SK-N-SH treated with all-trans-retinoic acid at 6 μM for 48 hours (cell line): ENCODE measurements around the gene NINJ1.

Source experiments
- ATAC-seq: fragments of 200-7000 bp; cut with Tn5 transposase; 3 replicates; pipeline ENCODE4 v1.9.1; 2020; ENCODE audit warnings: mild to moderate bottlenecking, moderate library complexity
- BACH2 ChIP-seq: fragments of 250-450 bp; sonication (Bioruptor Pico); IDR thresholded peaks from 2 replicates; pipeline ENCODE4 v1.9.0; 2021; ENCODE audit warnings: mild to moderate bottlenecking, borderline replicate concordance
- CREB5 ChIP-seq: fragments of 250-450 bp; sonication (Bioruptor Pico); IDR thresholded peaks from 2 replicates; pipeline ENCODE4 v1.5.1; 2020; ENCODE audit warnings: low read depth, mild to moderate bottlenecking, moderate library complexity
- CSDC2 ChIP-seq: fragments of 250-450 bp; sonication (Bioruptor Pico); IDR thresholded peaks from 2 replicates; pipeline ENCODE4 v1.5.0; 2020; ENCODE audit warnings: mild to moderate bottlenecking, moderate library complexity
- CSRNP3 ChIP-seq: fragments of 250-450 bp; sonication (Bioruptor Pico); IDR thresholded peaks from 2 replicates; pipeline ENCODE4 v1.5.1; 2021; ENCODE audit warnings: mild to moderate bottlenecking, moderate library complexity
- ESRRG ChIP-seq: fragments of 250-450 bp; sonication (Bioruptor Pico); IDR thresholded peaks from 2 replicates; pipeline ENCODE4 v1.6.1; 2021; ENCODE audit warnings: mild to moderate bottlenecking
- GLIS3 ChIP-seq: fragments of 250-450 bp; sonication (Bioruptor Pico); IDR thresholded peaks from 2 replicates; pipeline ENCODE4 v1.5.0; 2020; ENCODE audit warnings: mild to moderate bottlenecking, moderate library complexity
- ISL1 ChIP-seq: fragments of 250-450 bp; sonication (Bioruptor Pico); IDR thresholded peaks from 2 replicates; pipeline ENCODE4 v2.1.2; 2022; ENCODE audit warnings: mild to moderate bottlenecking, moderate library complexity
- OSR1 ChIP-seq: fragments of 250-450 bp; sonication (Bioruptor Pico); IDR thresholded peaks from 2 replicates; pipeline ENCODE4 v1.8.0; 2022; ENCODE audit warnings: moderate library complexity, mild to moderate bottlenecking, inconsistent platforms
- PATZ1 ChIP-seq: fragments of 250-450 bp; sonication (Bioruptor Pico); IDR thresholded peaks from 2 replicates; pipeline ENCODE4 v1.8.0; 2020; ENCODE audit warnings: mild to moderate bottlenecking, moderate library complexity, borderline replicate concordance
- POU6F1 ChIP-seq: fragments of 250-450 bp; sonication (Bioruptor Pico); IDR thresholded peaks from 2 replicates; pipeline ENCODE4 v1.8.0; 2021; ENCODE audit warnings: low read depth, mild to moderate bottlenecking, moderate library complexity, borderline replicate concordance
- RARB ChIP-seq: fragments of 250-450 bp; sonication (Bioruptor Pico); IDR thresholded peaks from 2 replicates; pipeline ENCODE4 v1.8.0; 2021; ENCODE audit warnings: mild to moderate bottlenecking, moderate library complexity
- SNAI2 ChIP-seq: fragments of 250-450 bp; sonication (Bioruptor Pico); IDR thresholded peaks from 2 replicates; pipeline ENCODE4 v1.5.0; 2020; ENCODE audit warnings: mild to moderate bottlenecking, moderate library complexity
- TCF4 ChIP-seq: fragments of 250-450 bp; sonication (Bioruptor Pico); IDR thresholded peaks from 2 replicates; pipeline ENCODE4 v1.8.0; 2021; ENCODE audit warnings: mild to moderate bottlenecking, moderate library complexity, borderline replicate concordance
- TOX ChIP-seq: fragments of 250-450 bp; sonication (Bioruptor Pico); IDR thresholded peaks from 2 replicates; pipeline ENCODE4 v1.8.0; 2021; ENCODE audit warnings: mild to moderate bottlenecking, moderate library complexity, borderline replicate concordance
- ZC3H10 ChIP-seq: fragments of 250-450 bp; sonication (Bioruptor Pico); IDR thresholded peaks from 2 replicates; pipeline ENCODE4 v1.5.1; 2021; ENCODE audit warnings: mild to moderate bottlenecking, moderate library complexity
- ZFP3 ChIP-seq: fragments of 250-450 bp; sonication (Bioruptor Pico); IDR thresholded peaks from 2 replicates; pipeline ENCODE4 v1.5.0; 2020; ENCODE audit warnings: mild to moderate bottlenecking, moderate library complexity
- ZNF565 ChIP-seq: fragments of 450-650 bp; formaldehyde crosslinking; conservative IDR thresholded peaks from 2 replicates; pipeline ENCODE4 v1.5.0; 2020; ENCODE audit warnings: low read depth, mild to moderate bottlenecking, moderate library complexity
- ZNF70 ChIP-seq: fragments of 450-650 bp; formaldehyde crosslinking; IDR thresholded peaks from 2 replicates; pipeline ENCODE4 v1.5.0; 2020; ENCODE audit warnings: mild to moderate bottlenecking, moderate library complexity
- ZNF8 ChIP-seq: fragments of 450-650 bp; formaldehyde crosslinking; IDR thresholded peaks from 2 replicates; pipeline ENCODE4 v1.5.0; 2020; ENCODE audit warnings: mild to moderate bottlenecking, moderate library complexity

The NINJ1 gene

GRCh38 chr9:93093877-93094657, 40.0 kb downstream of the NINJ1 start:
- no peak for TF ChIP-seq ISL1 (CRISPR knock-in tag)
- no peak for TF ChIP-seq TCF4
- no peak for TF ChIP-seq ZFP3 (CRISPR knock-in tag)
- no peak for TF ChIP-seq GLIS3 (CRISPR knock-in tag)
- TF ChIP-seq ZC3H10 (CRISPR knock-in tag): no peak
- TF ChIP-seq RARB (CRISPR knock-in tag): no peak
- ATAC-seq: no peak

GRCh38 chr9:93093127-93093876, 40.7 kb downstream of the NINJ1 start:
- ATAC-seq: no peak
- TF ChIP-seq CSDC2 (no peak), CREB5 (CRISPR knock-in tag) (no peak), TCF4 (no peak), PATZ1 (no peak), RARB (CRISPR knock-in tag) (no peak), TOX (CRISPR knock-in tag) (no peak), ISL1 (CRISPR knock-in tag) (no peak)

GRCh38 chr9:93092251-93092991, 41.6 kb downstream of the NINJ1 start:
- TF ChIP-seq CREB5 (CRISPR knock-in tag) (no peak), OSR1 (CRISPR knock-in tag) (no peak), TOX (CRISPR knock-in tag) (no peak), ESRRG (no peak), ISL1 (CRISPR knock-in tag) (no peak), ZC3H10 (CRISPR knock-in tag) (no peak), BACH2 (CRISPR knock-in tag) (no peak), CSRNP3 (CRISPR knock-in tag) (no peak), PATZ1 (no peak)
- ATAC-seq: no peak

GRCh38 chr9:93091453-93092081, 42.5 kb downstream of the NINJ1 start:
- no peak for ATAC-seq
- no peak for TF ChIP-seq ZNF8 (CRISPR knock-in tag)
- TF ChIP-seq ZNF565: no peak
- no peak for TF ChIP-seq TCF4
- no peak for TF ChIP-seq POU6F1 (CRISPR knock-in tag)
- no peak for TF ChIP-seq CREB5 (CRISPR knock-in tag)
- no peak for TF ChIP-seq SNAI2
- no peak for TF ChIP-seq RARB (CRISPR knock-in tag)
- no peak for TF ChIP-seq ZNF70 (CRISPR knock-in tag)
- no peak for TF ChIP-seq TOX (CRISPR knock-in tag)
- TF ChIP-seq PATZ1: no peak
